Mucosa of rectum (tissue), 2 donors: ENCODE results near the gene MACROH2A1.

Experiments
- H3K27ac ChIP-seq, 2 donors: one replicate each; pipeline ENCODE4 v1.7.0; 2013; ENCODE audit warnings: inconsistent platforms in 2 of 2, low read depth in 2 of 2, low read length in 2 of 2
- H3K27me3 ChIP-seq, 2 donors: one replicate each; pipeline ENCODE4 v1.7.0; 2013; ENCODE audit warnings: low read length in 2 of 2; ENCODE audit not compliant: control insufficient read depth in 2 of 2, insufficient read depth in 2 of 2
- H3K36me3 ChIP-seq, 2 donors: one replicate each; pipeline ENCODE4 v1.7.0; 2013; ENCODE audit warnings: low read length in 2 of 2; ENCODE audit not compliant: control insufficient read depth in 2 of 2, insufficient read depth in 2 of 2
- H3K4me1 ChIP-seq, 2 donors: one replicate each; pipeline ENCODE4 v1.7.0; 2013; ENCODE audit warnings: low read length in 2 of 2, mild to moderate bottlenecking in 1 of 2; ENCODE audit not compliant: control insufficient read depth in 2 of 2, insufficient read depth in 2 of 2
- H3K4me3 ChIP-seq, 2 donors: one replicate each; pipeline ENCODE4 v1.7.0; 2013; ENCODE audit warnings: low read length in 2 of 2
- H3K9ac ChIP-seq, 2 donors: one replicate each; pipeline ENCODE4 v1.7.0; 2013; ENCODE audit warnings: low read length in 2 of 2, low read depth in 1 of 2, mild to moderate bottlenecking in 1 of 2
- H3K9me3 ChIP-seq, 2 donors: one replicate each; pipeline ENCODE4 v1.7.0; 2013; ENCODE audit warnings: low read length in 2 of 2; ENCODE audit not compliant: control insufficient read depth in 2 of 2
- donor health status: healthy.
- donor health status: Normal muscosa, but diverticular disease.

The MACROH2A1 gene

DNA sequence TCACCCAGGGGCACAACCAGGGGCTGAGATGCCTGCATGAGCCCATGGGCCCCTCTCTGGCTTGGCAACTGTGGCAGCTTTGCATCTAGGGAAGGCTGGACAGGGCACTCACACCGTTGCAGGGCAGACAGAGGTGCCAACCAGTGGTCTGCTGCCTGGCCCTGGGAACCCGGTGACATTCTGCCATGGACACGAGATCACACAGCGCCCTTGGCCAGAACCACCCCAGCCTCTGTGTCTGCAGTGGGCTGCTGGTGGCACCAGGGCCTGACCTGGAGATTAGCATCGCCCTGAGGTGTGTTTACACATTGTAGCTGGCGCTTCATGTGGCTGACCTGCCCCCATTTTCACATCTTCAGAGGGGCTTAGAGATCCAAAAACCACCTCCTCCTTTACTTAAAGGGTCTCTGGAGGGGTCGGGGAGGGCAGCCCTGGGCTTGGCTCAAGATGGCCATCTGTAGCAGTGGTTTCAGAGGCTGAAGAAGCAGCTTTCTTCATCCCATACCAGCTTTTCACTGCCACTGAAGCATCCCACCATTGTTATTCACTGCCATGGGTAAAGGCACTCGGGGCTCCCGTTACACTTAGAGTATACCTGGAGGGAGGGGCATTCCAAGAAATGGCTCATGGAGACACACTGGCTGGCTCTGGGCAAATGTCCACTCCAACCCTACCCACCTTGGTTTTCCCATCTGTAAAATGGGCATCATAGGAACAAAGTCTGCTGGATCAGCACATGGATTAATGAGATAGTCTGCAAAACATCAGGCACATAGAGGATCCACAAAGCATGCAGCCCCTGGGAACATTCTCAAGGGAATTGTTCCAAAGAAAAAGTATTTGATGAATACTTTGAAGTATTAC is 36.7 kb upstream of the MACROH2A1 start:
- Histone ChIP-seq H3K27ac (no peak overlapping the region), H3K4me1 (peaks cover 0 to 10% of the 10 kb centered on the region in 2 donors), H3K4me3 (no peak overlapping the region), H3K9me3 (no peaks in the 10 kb centered on the region), H3K9ac (no peak overlapping the region), H3K27me3 (no peaks in the 10 kb centered on the region), H3K36me3 (no peaks in the 10 kb centered on the region)

GRCh38 chr5:135434591-135435466 is 35.8 kb upstream of the MACROH2A1 start:
- H3K4me3 ChIP-seq, result no peak overlapping the region
- H3K27me3 ChIP-seq, result no peaks in the 10 kb centered on the region
- no peaks in the 10 kb centered on the region for H3K9me3 ChIP-seq
- H3K4me1 ChIP-seq, result peaks cover 0 to 10% of the 10 kb centered on the region in 2 donors
- no peak overlapping the region for H3K27ac ChIP-seq
- no peaks in the 10 kb centered on the region for H3K36me3 ChIP-seq
- no peak overlapping the region for H3K9ac ChIP-seq

DNA sequence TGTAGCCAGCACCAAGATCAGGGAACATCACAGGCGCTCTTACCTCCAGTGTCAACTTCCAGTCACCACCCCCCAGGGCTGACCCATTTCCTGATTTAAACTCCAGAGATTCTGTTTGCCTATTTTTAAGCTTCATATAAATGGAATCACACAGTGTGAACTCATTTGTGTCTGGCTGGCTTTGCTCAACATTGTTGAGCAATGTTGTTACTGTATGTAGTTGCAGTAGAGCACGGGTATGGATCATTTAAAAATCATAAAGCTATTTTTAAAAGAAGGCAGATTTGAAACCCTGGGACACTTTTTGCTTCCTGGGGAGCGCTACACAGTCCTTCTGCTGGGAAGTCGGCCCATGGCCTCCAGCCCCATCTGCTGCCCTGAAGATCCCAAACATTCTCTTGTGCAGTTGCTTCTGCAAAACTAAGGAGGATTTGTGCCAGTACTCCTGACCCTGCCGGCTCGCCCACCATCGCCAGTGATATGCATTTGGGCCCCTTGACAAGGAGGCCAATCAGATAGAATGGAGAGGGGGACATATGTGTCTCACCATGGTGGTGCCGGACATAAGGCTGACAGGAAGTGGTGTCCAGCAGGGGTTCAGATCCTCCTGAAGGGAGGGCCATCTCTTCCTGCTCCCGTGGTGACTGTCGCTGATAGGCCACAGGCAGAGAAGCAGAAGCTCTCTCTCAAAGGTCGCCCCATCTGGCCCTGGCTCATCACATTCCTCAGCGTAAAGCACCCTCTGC is 34.8 kb upstream of the MACROH2A1 start:
- Histone ChIP-seq H3K4me1 (peaks cover 0 to 10% of the 10 kb centered on the region in 2 donors), H3K27ac (no peak overlapping the region), H3K9ac (no peak overlapping the region), H3K27me3 (no peaks in the 10 kb centered on the region), H3K9me3 (no peaks in the 10 kb centered on the region), H3K4me3 (no peak overlapping the region), H3K36me3 (no peaks in the 10 kb centered on the region)

- Histone ChIP-seq H3K27me3 (peaks cover 0 to 2% of the 10 kb centered on the region in 2 donors), H3K36me3 (no peaks in the 10 kb centered on the region), H3K4me3 (no peak overlapping the region), H3K9ac (no peak overlapping the region), H3K4me1 (peaks cover 0 to 2% of the 10 kb centered on the region in 2 donors), H3K27ac (no peak overlapping the region), H3K9me3 (peaks cover 3 to 4% of the 10 kb centered on the region in 2 donors)
Observed at GRCh38 chr5:135432113-135432512, 33.1 kb upstream of the MACROH2A1 start.

DNA sequence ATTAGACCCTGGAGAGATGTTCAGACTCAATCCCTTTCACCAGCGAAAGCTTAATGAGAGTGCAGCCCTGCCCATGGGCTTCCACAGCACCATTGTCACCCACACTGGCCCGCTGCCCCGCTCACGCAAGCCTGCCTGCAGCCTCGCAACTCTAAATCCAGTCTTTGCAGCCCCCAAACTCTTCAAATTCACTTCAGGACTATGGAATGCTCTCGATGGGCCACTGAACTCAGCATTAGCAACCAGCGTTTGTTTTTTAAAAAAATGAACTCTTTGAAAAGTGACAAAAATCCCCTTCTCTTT is 31.1 kb upstream of the MACROH2A1 start:
- peaks cover 3 to 4% of the 10 kb centered on the region in 2 donors for H3K9me3 ChIP-seq
- H3K27ac ChIP-seq, result no peak overlapping the region
- H3K9ac ChIP-seq, result no peak overlapping the region

DNA sequence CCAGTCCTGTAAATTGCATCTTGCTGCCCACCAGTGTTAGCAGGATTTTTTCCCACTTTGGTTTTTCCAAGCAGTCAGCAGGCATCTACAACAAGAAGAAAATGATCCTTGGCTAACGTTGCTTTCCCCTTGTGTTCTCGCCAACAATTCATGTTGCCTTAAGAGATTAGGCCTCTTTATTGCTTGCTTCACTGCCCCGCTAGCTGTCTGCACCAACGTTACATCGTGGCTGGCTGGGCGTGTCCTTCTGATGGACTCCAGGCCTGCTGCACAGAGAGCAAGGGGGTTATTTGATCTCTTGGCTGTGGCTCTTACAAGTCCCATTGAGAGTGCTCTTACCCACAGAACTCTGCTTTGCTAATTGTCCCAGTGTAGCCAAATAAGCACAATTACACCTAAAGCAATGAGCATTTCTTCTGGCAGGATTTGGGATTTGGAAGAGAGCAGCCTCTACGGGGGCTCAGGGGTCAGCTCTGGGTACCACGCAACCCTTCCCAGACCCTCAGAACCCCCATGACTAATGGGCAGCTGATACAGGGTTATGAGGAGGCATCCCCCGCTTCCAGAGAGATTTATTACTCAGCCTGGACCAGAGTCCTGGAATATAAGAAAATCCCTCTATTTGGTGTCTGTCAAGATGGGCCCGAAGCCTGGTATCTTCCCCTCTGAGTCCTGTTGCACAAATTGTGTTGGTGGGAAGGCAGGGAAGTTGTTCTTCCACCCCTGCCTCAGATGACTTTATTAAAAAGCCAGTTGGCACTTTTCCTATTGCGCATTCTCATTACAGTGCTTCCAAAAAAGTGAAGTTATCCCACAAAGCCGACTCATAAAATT is 30.5 kb upstream of the MACROH2A1 start:
- Histone ChIP-seq H3K9me3 (peaks cover 3 to 4% of the 10 kb centered on the region in 2 donors), H3K27me3 (peaks cover 0 to 2% of the 10 kb centered on the region in 2 donors), H3K9ac (no peak overlapping the region), H3K4me3 (no peak overlapping the region), H3K36me3 (no peaks in the 10 kb centered on the region), H3K4me1 (peaks cover 0 to 2% of the 10 kb centered on the region in 2 donors), H3K27ac (no peak overlapping the region)

More for the DNA sequence above, 31.1 kb upstream of the MACROH2A1 start:
- Histone ChIP-seq H3K27me3 (peaks cover 0 to 2% of the 10 kb centered on the region in 2 donors), H3K4me3 (no peak overlapping the region), H3K36me3 (no peaks in the 10 kb centered on the region), H3K4me1 (peaks cover 0 to 2% of the 10 kb centered on the region in 2 donors)

DNA sequence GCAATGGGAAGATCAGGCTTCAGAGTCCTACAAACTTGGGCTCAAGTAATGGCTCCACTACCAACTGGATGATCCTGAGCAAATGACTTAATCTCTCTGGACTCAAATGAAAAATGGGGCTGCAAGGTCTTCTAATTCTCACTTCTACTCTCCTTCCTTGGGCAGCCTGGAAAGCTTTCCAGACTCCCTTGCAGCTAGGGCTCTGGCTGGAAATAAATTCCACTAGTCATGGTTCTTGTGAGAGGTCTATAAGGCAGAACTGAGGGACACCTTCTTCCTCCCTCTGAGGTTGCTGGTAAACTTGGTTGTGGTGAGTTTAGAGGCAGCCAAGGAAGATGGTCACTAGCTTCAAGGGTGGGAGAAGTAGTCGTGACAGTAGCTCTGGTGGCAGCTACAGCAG is 29.6 kb upstream of the MACROH2A1 start:
- Histone ChIP-seq H3K36me3 (no peaks in the 10 kb centered on the region), H3K4me1 (no peaks in the 10 kb centered on the region), H3K4me3 (no peak overlapping the region), H3K9ac (no peak overlapping the region), H3K9me3 (peaks cover 3 to 4% of the 10 kb centered on the region in 2 donors), H3K27me3 (peaks cover 0 to 2% of the 10 kb centered on the region in 2 donors), H3K27ac (no peak overlapping the region)

GRCh38 chr5:135426102-135427082 is 27.4 kb upstream of the MACROH2A1 start:
- Histone ChIP-seq H3K4me3 (no peak overlapping the region), H3K9ac (no peak overlapping the region), H3K36me3 (no peaks in the 10 kb centered on the region), H3K9me3 (peaks cover 3 to 4% of the 10 kb centered on the region in 2 donors), H3K4me1 (peaks cover 0 to 6% of the 10 kb centered on the region in 2 donors), H3K27me3 (peaks cover 0 to 2% of the 10 kb centered on the region in 2 donors), H3K27ac (peak overlapping the region; percentile 0 to 18)
